HT1080 (cell line): ENCODE measurements around the gene MDH1B. TPM values are rescaled to one million over a fixed set of nuclear protein-coding genes. Genes with fewer than 3 reads are reported as not detected.

Experiments used
- DNase-seq: peaks from one replicate; pipeline ENCODE4 v3.0.0-alpha.2; 2015; ENCODE audit warnings: low read depth
- small RNA-seq: library from RNA; depleted of rRNA; stranded (forward); fragments of <200 nt; gene quantifications from one replicate; pipeline ENCODE3, GENCODE V24; 2014
- total RNA-seq: library from RNA; depleted of rRNA; stranded (reverse); fragments of >200 nt; shearing (Covaris generic); gene quantifications from 2 replicates; pipeline ENCODE4 v1.2.3, GENCODE V29; 2014; rRNA removed

MDH1B gene
- total RNA-seq, 1 experiment from 2014 or later = 0.29 TPM

- DNase-seq = no peak
Measured at GRCh38 chr2:206696910-206697309, 68.2 kb downstream of the MDH1B start.

DNA sequence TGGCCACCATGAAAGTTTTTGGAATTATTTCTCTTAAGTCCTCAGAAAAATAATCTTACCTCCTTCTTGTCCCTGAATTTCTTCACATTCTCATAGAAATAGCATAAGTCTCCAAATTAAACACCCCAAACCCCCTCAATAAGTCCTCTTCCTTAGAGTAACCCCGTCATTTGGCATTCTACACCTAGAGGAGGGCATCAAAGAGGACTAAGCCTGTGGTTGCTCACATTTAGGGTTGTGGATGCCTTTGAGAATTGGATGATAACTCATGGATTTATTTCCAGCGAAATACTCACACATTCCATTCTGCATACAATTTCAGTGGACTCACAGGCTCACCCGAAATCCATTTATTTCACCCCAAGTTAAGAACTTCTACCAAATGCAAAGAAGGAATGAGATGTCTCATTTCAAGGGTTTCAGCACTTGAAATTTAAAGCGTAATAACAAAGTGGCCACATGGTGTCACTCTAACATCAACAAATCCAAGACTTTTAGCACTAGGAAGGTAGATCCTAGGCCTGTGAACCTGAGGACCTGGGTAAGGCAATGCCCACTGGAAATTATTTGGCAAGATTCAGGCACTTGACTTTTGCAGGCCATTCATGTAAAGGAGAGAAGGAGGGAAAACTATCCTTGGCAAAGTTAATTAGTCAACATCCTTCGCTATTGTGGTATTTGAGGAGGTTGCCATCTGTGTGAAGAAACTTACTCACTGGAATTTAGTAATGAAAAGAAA is 71.6 kb downstream of the MDH1B start:
- DNase-seq = peak; percentile 50

DNA sequence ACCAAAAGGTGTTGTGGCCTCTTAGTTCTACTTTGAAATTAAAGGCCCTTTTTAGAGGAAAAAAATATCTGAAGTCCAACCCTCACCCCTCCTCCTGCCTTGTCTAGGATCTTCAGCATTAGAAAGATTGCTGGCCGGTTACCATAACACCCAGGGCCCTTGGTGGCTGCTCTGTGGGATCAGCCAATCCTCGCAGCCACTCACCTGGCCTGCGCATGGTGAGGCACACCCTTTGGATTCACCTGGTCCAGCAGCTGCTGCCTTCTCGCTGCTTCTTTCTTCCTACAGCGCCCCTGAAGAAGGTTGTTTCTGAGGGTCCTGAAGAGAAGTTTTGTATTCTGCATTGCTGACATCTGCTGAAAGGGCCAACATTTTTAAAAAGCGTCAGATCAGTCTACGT is 72.2 kb downstream of the MDH1B start:
- no peak for DNase-seq

DNA sequence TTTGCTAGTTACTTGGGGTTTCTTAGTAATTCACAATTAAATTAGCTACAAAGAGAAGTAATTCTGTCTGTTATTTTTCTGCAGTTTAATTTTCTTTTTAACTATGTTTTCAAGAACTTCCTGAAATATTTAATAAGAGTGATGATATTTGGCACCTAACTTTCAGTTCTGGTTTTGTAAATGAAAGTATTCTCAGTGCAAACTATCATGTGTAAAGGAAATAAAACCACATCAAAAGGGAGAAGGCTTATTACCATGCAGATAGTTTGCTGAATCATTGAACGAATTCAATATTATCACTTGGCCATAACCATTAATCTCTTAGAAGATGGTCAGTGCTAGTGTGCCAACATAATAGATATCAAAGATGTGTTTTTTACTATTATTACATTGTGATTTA is 76.1 kb downstream of the MDH1B start:
- no peak for DNase-seq

GRCh38 chr2:206688453-206688852 is 76.7 kb downstream of the MDH1B start:
- no peak for DNase-seq

Small RNA genes within 50 kb of the gene (small RNA-seq; reads per million reads assigned to genes)
- gene MIR3130-2 (not detected), gene RF00019 (not detected)

Other genes starting within 250 kb of the MDH1B start
- not detected in 2 replicates for gene FAM237A, start 122.8 kb downstream of the MDH1B start, total RNA-seq
- gene DYTN, start 46.9 kb downstream of the MDH1B start, total RNA-seq = not detected in 2 replicates
- 47.1 and 48.0 TPM in 2 replicates for gene FASTKD2, start 278 bp upstream of the MDH1B start, total RNA-seq
- gene CPO, start 174.2 kb upstream of the MDH1B start, total RNA-seq = 0.10 TPM in 1 of 2 replicates, not detected in the other